AG04450 (cell line): Measurements from ENCODE around the gene NDUFC2. TPM values are rescaled to one million over a fixed set of nuclear protein-coding genes. Genes with fewer than 3 reads are reported as not detected.
"Not testable (repeated sequence)": the region's sequence is repeated elsewhere in the genome, so short reads cannot be mapped to it uniquely, and the experiment has no call there.

Experiments used
- CTCF ChIA-PET: fragments of 300-600, 350-600 bp; formaldehyde crosslinking; extraction: SDS; loops from one replicate; lab custom pipeline; 2022; ENCODE audit warnings: antibody characterized with exemption, inconsistent platforms; lab: Charles Lee
- POLR2A ChIA-PET: fragments of 350-600 bp; formaldehyde crosslinking; extraction: SDS; loops from one replicate; lab custom pipeline; 2021; ENCODE audit warnings: antibody characterized with exemption, inconsistent platforms; lab: Yijun Ruan, JAX
- DNase-seq: peaks from one replicate; pipeline ENCODE4 v3.0.0-alpha.2; 2011; ENCODE audit warnings: low read depth, low spot score
- H3K27ac ChIP-seq: one replicate; pipeline ENCODE4 v1.5.1; 2012; ENCODE audit warnings: low read depth, low read length, control low read depth
- H3K27me3 ChIP-seq: one replicate; pipeline ENCODE4 v1.6.0; 2012; ENCODE audit warnings: low read length; ENCODE audit not compliant: control insufficient read depth, insufficient read depth
- H3K4me3 ChIP-seq: 2 replicates; pipeline ENCODE4 v1.5.1; 2011; ENCODE audit warnings: mild to moderate bottlenecking, low read depth, low read length, control low read depth
- H3K9me3 ChIP-seq: 2 replicates; pipeline ENCODE4 v1.5.1; 2012; ENCODE audit warnings: low read length; ENCODE audit not compliant: control insufficient read depth, insufficient read depth
- polyA plus RNA-seq: library from polyadenylated mRNA; depleted of rRNA; stranded (reverse); fragments of >200 nt; gene quantifications from 2 replicates; pipeline ENCODE4 v1.2.3, GENCODE V29; 2011
- TF ChIP-seq, protein P1 (sequence below): IDR thresholded peaks from 2 replicates; pipeline ENCODE4 v1.5.1; 2011; ENCODE audit warnings: low read depth, low read length, control low read depth, inconsistent platforms

Gene NDUFC2
- polyA plus RNA-seq, 1 experiment, result 128 TPM

- no peak overlapping the region for H3K4me3 ChIP-seq
- H3K27me3 ChIP-seq, result no peaks in the 10 kb centered on the region
- DNase-seq, result no peak
- TF ChIP-seq, protein P1, sequence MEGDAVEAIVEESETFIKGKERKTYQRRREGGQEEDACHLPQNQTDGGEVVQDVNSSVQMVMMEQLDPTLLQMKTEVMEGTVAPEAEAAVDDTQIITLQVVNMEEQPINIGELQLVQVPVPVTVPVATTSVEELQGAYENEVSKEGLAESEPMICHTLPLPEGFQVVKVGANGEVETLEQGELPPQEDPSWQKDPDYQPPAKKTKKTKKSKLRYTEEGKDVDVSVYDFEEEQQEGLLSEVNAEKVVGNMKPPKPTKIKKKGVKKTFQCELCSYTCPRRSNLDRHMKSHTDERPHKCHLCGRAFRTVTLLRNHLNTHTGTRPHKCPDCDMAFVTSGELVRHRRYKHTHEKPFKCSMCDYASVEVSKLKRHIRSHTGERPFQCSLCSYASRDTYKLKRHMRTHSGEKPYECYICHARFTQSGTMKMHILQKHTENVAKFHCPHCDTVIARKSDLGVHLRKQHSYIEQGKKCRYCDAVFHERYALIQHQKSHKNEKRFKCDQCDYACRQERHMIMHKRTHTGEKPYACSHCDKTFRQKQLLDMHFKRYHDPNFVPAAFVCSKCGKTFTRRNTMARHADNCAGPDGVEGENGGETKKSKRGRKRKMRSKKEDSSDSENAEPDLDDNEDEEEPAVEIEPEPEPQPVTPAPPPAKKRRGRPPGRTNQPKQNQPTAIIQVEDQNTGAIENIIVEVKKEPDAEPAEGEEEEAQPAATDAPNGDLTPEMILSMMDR, result no peak
- no peak overlapping the region for H3K27ac ChIP-seq
- H3K9me3 ChIP-seq, result no peaks in the 10 kb centered on the region
- POLR2A ChIA-PET, result no interaction called here
- CTCF ChIA-PET, result no interaction called here
Measured at GRCh38 chr11:78085972-78086371, 6.3 kb upstream of the NDUFC2 start.

DNA sequence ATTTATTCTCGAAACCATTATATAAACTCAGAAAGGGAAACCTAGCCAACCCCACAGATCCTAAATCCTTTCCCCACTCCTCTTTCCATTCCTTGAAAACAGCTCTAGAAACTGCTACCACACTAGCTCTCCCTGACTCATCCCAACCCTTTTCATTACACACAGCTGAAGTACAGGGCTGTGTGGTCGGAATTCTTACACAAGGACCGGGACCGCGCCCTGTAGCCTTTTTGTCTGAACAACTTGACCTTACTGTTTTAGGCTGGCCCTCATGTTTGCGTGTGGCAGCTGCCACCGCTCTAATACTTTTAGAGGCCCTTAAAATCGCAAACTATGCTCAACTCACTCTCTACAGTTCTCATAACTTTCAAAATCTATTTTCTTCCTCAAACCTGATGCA is 4.8 kb upstream of the NDUFC2 start:
- H3K4me3 ChIP-seq, H3K27me3 ChIP-seq, POLR2A ChIA-PET, H3K9me3 ChIP-seq, H3K27ac ChIP-seq, DNase-seq, CTCF ChIA-PET: not testable (repeated sequence)

DNA sequence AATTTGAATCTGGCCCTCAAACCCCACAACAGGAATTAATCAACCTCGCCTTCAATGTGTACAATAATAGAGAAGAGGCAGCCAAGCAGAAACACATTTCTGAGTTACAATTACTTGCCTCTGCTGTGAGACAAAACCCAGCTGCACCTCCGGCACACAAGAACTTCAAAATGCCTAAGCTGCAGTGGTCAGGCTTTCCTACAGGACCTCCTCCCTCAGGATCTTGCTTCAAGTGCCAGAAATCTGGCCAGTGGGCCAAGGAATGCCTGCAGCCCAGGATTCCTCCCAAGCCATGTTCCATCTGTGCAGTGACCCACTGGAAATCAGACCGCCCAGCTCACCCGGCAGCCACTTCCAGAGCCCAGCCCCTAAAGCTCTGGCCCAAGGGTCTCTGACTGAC is 3.4 kb upstream of the NDUFC2 start:
- Histone ChIP-seq H3K4me3 (no peak overlapping the region), H3K27me3 (no peaks in the 10 kb centered on the region), H3K9me3 (peaks cover 4% of the 10 kb centered on the region; the same call in 1 of the 2 replicates), H3K27ac (no peak overlapping the region)
- CTCF ChIA-PET, result no interaction called here
- TF ChIP-seq, protein P1, result no peak
- POLR2A ChIA-PET, result no interaction called here
- DNase-seq, result no peak

DNA sequence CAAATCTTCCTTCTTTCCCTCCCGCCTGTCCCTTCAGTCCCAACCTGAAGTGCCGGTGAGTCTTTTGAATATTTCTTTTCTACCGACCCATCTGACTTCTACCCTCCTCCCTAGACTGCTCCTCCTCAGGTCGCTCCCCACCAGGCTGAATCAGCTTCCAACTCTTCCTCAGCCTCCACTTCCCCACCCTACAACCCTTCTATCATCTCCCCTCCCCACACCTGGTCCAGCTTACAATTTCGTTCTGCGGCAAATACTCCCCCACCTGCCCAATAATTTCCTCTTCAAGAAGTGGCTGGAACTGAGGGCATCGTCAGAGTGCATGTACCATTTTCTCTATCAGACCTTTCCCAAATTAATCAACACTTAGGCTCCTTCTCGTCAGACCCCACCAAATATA is 2.5 kb upstream of the NDUFC2 start:
- CTCF ChIA-PET, result no interaction called here
- no peak overlapping the region for H3K27ac ChIP-seq

DNA sequence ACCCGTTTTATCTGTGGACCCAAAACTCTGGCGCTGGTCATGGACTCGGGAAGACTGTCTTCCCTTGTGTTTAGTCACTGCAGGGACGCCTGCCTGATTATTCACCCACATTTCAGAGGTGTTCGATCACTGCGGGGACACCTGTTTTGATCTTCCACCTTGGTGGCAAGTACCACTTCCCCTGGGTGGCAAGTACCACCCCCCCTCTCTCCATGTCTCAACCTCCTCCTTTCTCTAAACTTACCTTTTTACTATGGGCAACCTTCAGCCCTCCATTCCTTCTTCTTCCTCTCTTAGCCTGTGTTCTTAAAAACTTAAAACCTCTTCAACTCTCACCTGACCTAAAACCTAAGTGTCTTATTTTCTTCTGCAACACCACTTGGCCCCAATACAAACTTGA is 1.9 kb upstream of the NDUFC2 start:
- TF ChIP-seq, protein P1, result no peak
- Histone ChIP-seq H3K27me3 (no peaks in the 10 kb centered on the region), H3K27ac (no peak overlapping the region), H3K9me3 (peaks cover 4% of the 10 kb centered on the region; the same call in 1 of the 2 replicates), H3K4me3 (no peak overlapping the region)
- no peak for DNase-seq
- POLR2A ChIA-PET, result no interaction called here
- CTCF ChIA-PET, result no interaction called here

More for the DNA sequence above, 2.5 kb upstream of the NDUFC2 start:
- Histone ChIP-seq H3K27me3 (no peaks in the 10 kb centered on the region), H3K9me3 (peaks cover 4% of the 10 kb centered on the region; the same call in 1 of the 2 replicates), H3K4me3 (no peak overlapping the region)
- TF ChIP-seq, protein P1, result no peak
- POLR2A ChIA-PET, result no interaction called here
- DNase-seq, result no peak
